HCEC 1CT (cell line): ENCODE data around the gene SH3RF3.

Source experiments
- DNase-seq: peaks from one replicate; pipeline ENCODE4 v3.0.0-alpha.2; 2017

The SH3RF3 gene

GRCh38 chr2:109344270-109344805 is 215.3 kb downstream of the SH3RF3 start:
- no peak for DNase-seq

GRCh38 chr2:109345091-109345490 is 216.1 kb downstream of the SH3RF3 start:
- no peak for DNase-seq

DNA sequence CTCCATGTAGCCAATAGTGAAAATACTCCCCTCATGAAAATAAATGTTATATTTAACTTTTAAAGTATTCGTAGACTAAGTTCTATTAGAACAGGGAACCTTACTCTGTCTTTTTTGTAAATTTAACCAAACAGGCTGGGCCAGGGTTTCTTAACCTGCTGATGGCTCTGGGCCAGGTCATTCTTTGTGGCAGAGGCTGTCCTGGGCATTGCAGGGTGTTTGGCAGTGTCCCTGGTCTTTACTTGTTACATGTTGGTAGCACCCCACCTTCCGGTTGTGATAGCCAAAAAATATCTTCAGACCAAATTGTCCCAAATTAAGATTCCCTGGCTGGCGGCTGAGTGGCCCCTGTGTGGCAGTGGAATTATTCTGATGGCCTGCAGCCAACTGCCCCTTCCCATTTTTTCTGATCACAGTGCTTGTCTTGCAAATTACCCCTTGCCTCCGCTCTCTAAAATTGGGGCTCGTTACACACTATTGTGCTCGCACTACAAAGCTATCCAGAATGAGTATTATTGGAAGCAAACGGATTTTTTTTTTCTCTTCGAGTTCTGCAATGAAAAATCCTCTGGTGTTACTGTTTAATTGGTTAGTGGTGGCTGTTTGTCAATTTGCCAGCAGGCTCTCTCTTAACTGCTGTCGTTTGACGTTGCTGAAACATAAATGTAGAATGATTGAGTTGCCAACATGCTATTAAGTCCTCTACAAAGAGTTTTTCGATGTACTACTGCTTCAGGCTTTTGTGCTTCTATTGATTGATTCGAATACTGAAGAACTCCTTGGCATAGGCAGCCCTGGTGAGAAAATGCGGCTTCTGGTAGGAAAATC is 216.9 kb downstream of the SH3RF3 start:
- DNase-seq, result no peak

DNA sequence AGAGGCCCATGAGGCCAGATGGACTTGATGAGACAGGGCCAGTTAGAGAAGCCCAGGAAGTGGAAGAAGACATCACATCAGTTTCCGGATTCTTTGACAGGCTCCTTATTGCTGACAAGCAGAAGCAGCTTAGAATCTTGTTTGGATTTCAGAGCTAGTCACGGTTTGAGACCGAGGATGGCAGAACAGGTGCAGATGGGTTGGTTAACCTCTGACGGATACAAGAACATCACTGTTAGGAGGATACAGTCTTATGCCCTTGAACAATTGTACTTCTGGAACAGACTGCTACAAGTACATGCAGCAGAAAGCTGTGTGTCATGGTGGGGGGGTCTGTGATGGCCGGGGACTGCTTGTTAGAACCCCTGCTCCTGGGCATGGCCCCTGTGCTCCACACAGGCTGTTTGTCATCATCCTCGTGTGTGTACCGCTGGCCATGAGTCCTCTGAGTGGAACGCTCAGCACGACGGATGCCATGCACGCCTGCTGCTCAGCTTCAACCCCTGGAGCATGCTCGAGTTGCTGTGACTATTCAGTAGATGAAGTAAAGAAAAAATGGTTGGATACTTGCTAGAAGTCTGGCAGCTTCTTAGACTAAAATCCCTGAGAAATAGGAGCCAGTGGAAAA is 217.7 kb downstream of the SH3RF3 start:
- DNase-seq, result no peak

DNA sequence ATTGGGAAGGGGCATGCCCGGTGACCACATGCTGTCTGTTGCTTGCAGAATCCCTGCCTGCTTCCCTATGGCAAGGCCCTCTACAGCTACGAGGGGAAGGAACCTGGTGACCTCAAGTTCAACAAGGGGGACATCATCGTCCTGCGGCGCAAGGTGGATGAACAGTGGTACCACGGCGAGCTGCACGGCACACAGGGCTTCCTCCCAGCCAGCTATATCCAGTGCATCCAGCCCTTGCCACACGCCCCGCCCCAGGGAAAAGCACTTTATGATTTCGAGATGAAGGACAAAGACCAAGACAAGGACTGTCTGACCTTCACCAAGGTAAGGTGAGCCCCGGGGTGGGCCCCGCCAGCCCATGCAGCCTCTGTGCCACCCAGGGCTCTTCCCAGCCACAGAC is 218.6 kb downstream of the SH3RF3 start:
- DNase-seq, result no peak

DNA sequence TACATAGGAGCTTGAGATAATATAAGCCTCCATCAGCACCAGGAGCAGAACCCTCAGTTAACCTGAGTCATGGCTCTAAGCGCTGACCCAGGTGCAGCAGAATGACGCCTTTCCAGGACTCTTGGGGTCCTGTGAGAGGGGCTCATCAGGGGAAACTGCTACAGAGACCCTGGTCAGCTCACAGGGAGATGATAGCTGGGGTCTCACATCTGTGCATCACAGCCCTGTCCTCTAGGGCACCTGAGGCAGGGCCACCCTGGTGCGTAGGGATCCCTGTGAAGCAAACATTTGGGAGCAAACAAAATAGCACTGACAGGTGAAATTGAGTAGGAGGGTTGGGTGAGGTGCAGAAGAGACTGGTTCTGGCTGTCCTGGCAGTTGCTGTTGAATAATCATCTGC is 219.2 kb downstream of the SH3RF3 start:
- no peak for DNase-seq

DNA sequence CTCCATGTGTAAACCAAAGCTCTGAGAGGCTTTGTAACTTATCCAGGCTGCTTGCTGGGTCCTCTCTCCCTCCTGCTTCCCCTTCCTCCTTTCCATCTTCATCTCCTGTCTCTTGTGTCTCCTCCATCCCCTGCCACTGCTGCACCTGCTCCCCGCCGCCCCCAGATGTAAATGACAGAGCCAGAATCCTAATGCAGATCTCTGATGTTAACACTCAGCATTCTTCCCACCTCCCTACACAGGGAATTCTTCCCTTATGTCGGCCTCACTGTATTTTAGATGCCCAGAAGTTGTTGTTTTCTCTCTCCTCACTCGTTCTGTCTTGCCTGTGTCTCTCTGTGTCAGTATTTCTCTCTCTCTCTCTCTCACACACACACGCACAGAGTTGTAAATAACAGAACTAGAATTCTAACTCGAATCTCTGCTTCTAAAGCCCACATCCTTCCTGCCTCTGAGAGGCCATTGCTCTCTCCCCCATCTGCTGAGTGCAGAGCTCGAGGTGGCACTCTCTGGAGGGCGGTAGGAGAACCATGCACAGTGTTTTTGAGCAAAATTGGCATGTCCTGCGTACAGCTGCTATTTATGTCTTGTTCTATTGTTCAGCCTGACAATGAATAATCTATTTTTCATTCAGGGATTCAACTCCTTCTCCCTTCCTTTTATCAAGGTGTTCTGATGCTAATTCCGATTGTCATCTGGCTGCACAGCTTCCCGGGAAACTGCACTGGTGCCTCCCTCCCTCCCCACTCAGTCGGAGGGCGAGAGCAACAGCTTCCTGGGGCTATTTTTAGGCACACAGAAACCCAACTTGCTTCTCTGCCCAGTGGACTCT is 219.9 kb downstream of the SH3RF3 start:
- DNase-seq, result no peak

- DNase-seq, result no peak
Observed at GRCh38 chr2:109349503-109350465, 220.8 kb downstream of the SH3RF3 start.

- DNase-seq, result no peak
Observed at GRCh38 chr2:109350526-109350925, 221.5 kb downstream of the SH3RF3 start.

DNA sequence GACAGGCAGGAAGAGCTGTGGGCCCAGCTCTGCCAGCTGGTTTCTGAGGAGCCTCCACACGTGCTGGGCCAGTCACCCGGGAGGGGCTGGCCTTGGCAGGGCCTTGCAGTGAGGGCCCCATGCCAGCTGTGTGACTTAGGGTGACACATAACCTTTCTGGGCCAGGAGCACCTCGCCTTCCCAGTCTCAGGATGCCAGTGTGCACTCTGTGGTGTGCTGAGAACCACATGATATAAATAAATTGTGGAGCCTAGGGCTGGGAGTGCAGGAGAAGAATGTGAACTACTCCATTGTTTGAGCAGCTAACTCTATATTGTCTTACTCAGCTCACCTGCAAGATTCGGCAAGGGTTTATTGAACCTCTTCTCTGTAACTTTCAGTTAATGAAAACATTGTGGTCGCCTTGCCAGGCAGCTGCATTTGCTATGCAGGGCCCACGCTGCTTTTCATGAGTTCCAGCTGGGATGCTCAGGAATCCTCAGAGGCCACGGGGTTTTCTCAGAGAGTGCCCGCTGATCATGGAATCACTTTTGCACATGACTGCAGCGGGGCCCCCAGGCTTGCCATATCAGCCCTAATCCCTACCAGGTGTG is 222.3 kb downstream of the SH3RF3 start:
- peak; percentile 81 for DNase-seq

GRCh38 chr2:109352056-109352897 is 223.3 kb downstream of the SH3RF3 start:
- no peak for DNase-seq

GRCh38 chr2:109352898-109353689 is 224.1 kb downstream of the SH3RF3 start:
- DNase-seq, result no peak

GRCh38 chr2:109353806-109354745 is 225.1 kb downstream of the SH3RF3 start:
- DNase-seq, result no peak

GRCh38 chr2:109355192-109355843 is 226.3 kb downstream of the SH3RF3 start:
- no peak for DNase-seq

DNA sequence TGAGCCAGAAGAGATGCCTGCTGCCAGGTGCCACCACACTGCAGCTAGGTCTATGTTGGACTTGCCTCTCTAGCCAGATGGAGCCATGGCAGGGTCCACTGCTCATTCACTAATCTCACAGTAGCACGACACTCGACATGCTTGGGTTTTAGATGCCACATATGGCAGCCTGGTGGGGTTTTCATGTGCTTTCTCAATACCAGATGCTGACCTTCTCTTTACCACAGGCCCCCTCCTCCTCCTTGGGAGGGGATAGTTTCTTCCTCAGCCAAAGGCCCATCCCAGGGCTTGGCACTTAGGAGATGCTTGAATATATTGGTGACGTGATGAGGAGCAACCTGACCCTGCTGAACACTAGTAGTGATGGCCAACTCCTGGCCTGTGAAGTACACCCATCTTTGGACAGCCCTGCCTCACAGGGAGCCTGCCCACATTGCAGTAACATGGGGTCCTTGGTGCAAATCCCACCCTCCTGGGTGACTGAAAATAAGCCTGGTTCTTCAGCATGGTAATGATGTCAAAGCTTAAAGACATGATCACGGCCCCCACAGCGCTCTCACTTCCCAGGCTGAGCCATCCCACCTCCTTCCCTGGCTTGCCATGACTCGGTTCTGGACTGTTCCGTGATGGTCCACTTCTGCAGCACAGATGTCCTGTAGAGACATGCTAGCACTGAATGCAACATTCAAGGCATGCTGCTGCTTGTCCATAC is 227.5 kb downstream of the SH3RF3 start:
- no peak for DNase-seq

GRCh38 chr2:109364217-109364616 is 235.2 kb downstream of the SH3RF3 start:
- peak; percentile 60 for DNase-seq

- no peak for DNase-seq
Observed at GRCh38 chr2:109365131-109365530, 236.1 kb downstream of the SH3RF3 start.
